ENCODE measurements around the gene PDE4B.
"Not testable (repeated sequence)": the region's sequence is repeated elsewhere in the genome, so short reads cannot be mapped to it uniquely, and the experiment has no call there.

PDE4B gene

GRCh38 chr1:66296370-66296769 is 503.7 kb downstream of the PDE4B start:
- DNase-seq = no peak

- DNase-seq = no peak
Observed at GRCh38 chr1:66296951-66297350, 504.3 kb downstream of the PDE4B start.

- DNase-seq = no peak
Observed at GRCh38 chr1:66298464-66298863, 505.8 kb downstream of the PDE4B start.

- no peak for DNase-seq
Observed at GRCh38 chr1:66300280-66300971, 507.7 kb downstream of the PDE4B start.

GRCh38 chr1:66300972-66301451 is 508.3 kb downstream of the PDE4B start:
- no peak for DNase-seq

GRCh38 chr1:66302184-66302742 is 509.6 kb downstream of the PDE4B start:
- DNase-seq = no peak

- no peak for DNase-seq
Observed at GRCh38 chr1:66302815-66303214, 510.1 kb downstream of the PDE4B start.

- DNase-seq = no peak
Observed at GRCh38 chr1:66303646-66304045, 511.0 kb downstream of the PDE4B start.

- DNase-seq = no peak
Observed at GRCh38 chr1:66304128-66304527, 511.4 kb downstream of the PDE4B start.

GRCh38 chr1:66305927-66306326 is 513.2 kb downstream of the PDE4B start:
- no peak for DNase-seq

GRCh38 chr1:66309006-66309741 is 516.5 kb downstream of the PDE4B start:
- no peak for DNase-seq

- DNase-seq = no peak
Observed at GRCh38 chr1:66311092-66311491, 518.4 kb downstream of the PDE4B start.

GRCh38 chr1:66311628-66312027 is 518.9 kb downstream of the PDE4B start:
- DNase-seq = no peak

GRCh38 chr1:66312271-66312990 is 519.7 kb downstream of the PDE4B start:
- no peak for DNase-seq

- no peak for DNase-seq
Observed at GRCh38 chr1:66313429-66313828, 520.7 kb downstream of the PDE4B start.

GRCh38 chr1:66315671-66316070 is 523.0 kb downstream of the PDE4B start:
- no peak for DNase-seq

GRCh38 chr1:66316464-66317247 is 524.0 kb downstream of the PDE4B start:
- DNase-seq = no peak

- DNase-seq = no peak
Observed at GRCh38 chr1:66317248-66317515, 524.5 kb downstream of the PDE4B start.

- DNase-seq = no peak
Observed at GRCh38 chr1:66320231-66320630, 527.5 kb downstream of the PDE4B start.

GRCh38 chr1:66322462-66322861 is 529.8 kb downstream of the PDE4B start:
- not testable (repeated sequence) for DNase-seq

- DNase-seq = no peak
Observed at GRCh38 chr1:66323958-66324625, 531.4 kb downstream of the PDE4B start.
